ENCODE data around the gene CNOT11.

The CNOT11 gene

GRCh38 chr2:101287303-101287702 is 34.6 kb downstream of the CNOT11 start:
- DNase-seq (ENCODE audit: extremely low read depth, low read depth), result no peak
- TF ChIP-seq CTCF (IDR thresholded peaks at IDR 0.05; ENCODE audit: low read depth, low read length), result no peak

DNA sequence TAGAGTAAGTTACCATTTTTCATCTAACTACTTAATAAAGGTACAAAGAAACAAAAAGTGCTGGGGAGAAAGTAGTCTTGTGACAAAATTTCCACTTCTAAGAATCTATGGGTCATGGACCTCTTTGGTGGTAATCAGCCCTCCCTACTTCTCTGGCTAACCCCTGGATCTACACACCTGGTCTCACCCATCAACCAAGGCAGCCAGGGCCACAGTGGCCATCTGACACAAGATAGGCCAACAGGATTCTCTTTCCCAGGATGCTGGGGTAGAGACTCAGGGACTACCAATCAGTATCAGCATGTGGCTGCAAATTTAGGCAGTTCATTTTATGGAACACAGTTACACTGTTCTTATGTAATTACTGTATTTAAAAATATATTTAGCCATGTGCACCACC is 38.0 kb downstream of the CNOT11 start:
- DNase-seq (ENCODE audit: extremely low read depth, low read depth), result no peak
- no peak for TF ChIP-seq CTCF (IDR thresholded peaks at IDR 0.05; ENCODE audit: low read depth, low read length)

DNA sequence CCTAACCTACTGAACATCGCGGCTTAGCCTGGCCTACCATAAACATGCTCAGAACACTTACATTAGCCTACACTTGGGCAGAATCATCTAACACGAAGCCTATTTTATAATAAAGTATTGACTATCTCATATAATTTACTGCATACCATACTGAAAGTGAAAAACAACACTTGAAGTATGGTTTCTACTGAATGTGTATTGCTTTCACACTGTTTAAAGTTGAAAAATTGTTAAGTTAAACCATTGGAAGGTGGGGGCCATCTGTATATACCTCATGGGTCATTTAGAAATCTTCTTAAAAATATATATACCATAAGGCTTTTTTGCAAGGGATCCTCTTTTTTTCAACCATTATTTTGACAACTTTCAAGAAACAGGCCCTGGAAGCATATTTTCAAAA is 39.3 kb downstream of the CNOT11 start:
- no peak for TF ChIP-seq CTCF (IDR thresholded peaks at IDR 0.05; ENCODE audit: low read depth, low read length)
- no peak for DNase-seq (ENCODE audit: extremely low read depth, low read depth)

DNA sequence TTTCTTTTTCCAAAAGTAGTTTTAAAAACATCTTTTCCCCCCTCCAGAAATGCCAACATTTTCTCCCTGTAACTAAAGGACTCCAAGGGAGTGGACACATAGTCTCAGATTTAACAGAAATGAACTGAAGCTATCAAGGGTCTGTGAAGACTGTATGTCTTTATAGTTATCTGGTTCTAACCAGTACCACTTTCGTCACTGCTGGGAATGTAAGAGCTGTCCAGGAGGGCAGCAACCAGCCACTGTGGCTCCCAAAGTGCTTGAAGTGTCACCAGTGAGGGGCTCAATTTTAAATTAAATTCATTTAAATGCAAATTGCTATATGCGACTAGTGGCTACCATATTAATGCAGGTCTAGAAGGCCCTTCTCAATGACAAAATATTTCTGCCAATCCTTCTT is 40.9 kb downstream of the CNOT11 start:
- no peak for DNase-seq (ENCODE audit: extremely low read depth, low read depth)
- no peak for TF ChIP-seq CTCF (IDR thresholded peaks at IDR 0.05; ENCODE audit: low read depth, low read length)

- DNase-seq (ENCODE audit: extremely low read depth, low read depth), result no peak
- TF ChIP-seq CTCF (IDR thresholded peaks at IDR 0.05; ENCODE audit: low read depth, low read length), result no peak
These were observed 42.2 kb downstream of the CNOT11 start for GRCh38 chr2:101294861-101295260.

- TF ChIP-seq CTCF (IDR thresholded peaks at IDR 0.05; ENCODE audit: low read depth, low read length), result no peak
- no peak for DNase-seq (ENCODE audit: extremely low read depth, low read depth)
These were observed 43.2 kb downstream of the CNOT11 start for GRCh38 chr2:101295895-101296294.

DNA sequence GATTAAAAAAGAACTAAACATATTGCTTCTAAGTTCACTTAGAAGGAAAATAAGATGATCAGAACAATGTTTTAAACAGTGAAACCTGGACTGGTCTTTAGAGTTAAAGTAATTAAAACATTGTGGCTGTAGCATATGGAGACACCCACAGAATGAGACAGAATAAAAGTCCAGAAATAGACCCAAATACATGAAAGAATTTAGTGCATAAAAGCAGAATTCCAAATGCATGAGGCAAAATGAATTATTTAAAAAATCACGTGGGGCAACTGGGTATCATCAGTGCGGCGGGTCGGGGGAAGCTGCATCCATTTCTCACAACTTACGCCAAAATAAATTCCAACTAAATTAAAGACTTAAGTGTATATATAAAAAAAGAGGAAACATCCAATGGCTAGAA is 43.7 kb downstream of the CNOT11 start:
- TF ChIP-seq CTCF (IDR thresholded peaks at IDR 0.05; ENCODE audit: low read depth, low read length), result no peak
- DNase-seq (ENCODE audit: extremely low read depth, low read depth), result no peak
